HG02885 (cell line): ENCODE data around the gene F11.
"Not testable (repeated sequence)": the region's sequence is repeated elsewhere in the genome, so short reads cannot be mapped to it uniquely, and the experiment has no call there.

Source experiments
- ATAC-seq: cut with Tn5 transposase; IDR thresholded peaks from one replicate; pipeline ENCODE4 v1.9.1; 2021; ENCODE audit warnings: mild to moderate bottlenecking; ENCODE audit not compliant: unreplicated experiment, poor library complexity

The F11 gene

GRCh38 chr4:186249785-186250754 is 15.9 kb upstream of the F11 start:
- no peak for ATAC-seq

GRCh38 chr4:186250760-186251159 is 15.2 kb upstream of the F11 start:
- ATAC-seq = no peak

DNA sequence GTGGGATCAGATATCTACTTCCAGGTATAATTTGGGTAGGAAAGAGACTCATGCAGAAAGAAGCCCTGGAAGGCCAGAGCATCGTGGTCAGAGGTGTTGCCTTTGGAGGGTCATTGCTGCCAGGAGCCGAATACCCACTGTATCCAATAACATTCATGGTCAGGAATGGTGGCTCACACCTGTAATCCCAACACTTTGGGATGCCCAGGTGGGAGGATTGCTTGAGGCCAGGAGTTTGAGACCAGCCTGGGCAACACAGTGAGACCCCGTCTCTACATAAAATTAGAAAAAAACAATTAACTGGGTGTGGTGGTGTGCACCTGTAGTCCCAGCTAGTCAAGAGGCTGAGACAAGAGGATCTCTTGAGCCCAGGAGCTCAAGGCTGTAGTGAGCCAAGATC is 10.9 kb upstream of the F11 start:
- ATAC-seq = no peak

DNA sequence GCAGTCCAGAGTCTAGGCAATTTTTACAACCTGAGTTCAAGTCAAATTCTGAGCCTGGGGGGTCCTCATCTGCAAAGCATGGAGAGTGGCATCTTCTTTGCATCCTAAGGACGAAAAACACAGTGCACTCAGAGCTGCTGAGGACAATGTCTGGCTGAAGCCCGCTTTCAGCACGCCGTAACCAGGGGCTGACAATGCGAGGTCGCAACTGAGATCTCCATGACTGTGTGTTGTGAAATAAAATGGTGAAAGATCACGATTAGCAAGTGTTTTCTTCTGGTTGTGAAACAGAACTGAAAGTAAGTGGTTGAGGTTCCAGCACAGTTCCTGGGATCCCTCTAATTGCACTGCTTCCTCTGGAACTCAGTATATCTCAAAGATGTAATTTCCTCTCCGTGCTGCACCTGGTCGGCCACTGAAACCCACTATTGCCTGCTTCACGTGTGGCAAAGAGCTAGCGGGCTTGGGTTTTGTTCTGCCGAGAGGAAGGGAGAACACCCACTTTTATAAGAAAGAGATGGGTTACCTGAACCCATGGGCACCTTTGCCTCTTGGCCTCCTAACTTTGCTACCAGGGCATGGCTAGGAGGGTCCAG is 7.7 kb upstream of the F11 start:
- ATAC-seq = no peak

DNA sequence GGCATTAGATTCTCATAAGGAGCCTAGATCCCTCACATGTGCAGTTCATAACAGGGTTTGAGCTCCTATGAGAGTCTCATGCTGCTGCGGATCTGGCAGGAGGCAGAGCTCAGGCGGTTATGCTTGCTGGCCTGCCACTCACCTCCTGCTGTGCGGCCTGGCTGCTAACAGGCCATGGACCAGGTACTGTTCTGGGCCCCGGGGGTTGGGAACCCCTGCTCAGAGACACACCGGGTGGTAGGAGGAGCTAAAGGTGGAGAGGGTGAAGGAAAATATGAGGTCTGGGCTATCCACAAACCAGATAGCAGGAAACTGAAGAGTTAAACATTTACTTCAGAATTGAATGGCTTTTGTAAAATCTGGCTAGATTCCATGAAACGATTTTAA is 5.9 kb upstream of the F11 start:
- ATAC-seq = no peak

DNA sequence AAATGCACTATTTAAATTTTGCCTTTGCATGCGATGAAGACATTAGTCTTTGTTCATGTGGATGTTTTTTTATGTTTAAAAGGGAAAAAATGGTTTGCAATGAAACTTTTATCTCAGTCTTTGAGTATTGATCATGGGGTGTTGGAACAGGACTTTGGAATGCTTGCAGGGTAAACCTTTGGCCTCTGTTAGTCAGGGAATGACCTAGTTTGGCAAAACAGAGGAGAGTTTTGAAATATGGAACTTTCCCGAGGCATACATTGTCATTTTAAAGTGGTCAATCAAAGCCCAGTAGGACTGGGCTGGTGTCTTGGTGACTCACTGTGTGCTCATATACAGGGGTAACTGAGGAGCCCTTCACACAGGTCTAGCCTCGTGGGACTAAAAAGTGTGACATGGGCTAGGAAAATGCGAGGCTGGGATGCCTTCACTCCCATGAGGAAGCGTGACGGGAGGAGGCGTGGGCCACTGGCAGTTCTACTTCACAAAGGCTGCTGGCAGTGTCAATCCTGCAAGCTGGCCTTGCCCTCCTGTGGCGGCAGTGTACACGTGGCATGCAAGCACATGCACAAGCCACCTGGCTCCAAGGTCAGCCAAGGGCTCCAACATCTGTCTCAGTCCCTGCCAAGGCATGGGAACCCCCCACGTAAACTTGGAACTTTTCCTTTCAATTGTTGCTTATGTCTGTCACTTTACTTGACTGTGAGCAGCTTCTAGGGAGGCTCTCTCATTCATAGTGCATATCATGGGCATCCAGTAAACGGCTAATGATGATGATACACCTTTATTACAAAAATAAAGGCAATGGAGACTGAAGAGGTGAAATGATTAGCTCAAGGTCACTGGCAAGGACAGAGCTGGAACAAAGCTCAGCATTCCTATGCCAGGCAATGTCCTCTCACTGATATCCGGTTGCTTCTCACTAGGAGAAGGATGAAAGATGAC is 5.2 kb upstream of the F11 start:
- no peak for ATAC-seq

- no peak for ATAC-seq
These were observed 1.3 kb upstream of the F11 start for GRCh38 chr4:186264660-186265059.

DNA sequence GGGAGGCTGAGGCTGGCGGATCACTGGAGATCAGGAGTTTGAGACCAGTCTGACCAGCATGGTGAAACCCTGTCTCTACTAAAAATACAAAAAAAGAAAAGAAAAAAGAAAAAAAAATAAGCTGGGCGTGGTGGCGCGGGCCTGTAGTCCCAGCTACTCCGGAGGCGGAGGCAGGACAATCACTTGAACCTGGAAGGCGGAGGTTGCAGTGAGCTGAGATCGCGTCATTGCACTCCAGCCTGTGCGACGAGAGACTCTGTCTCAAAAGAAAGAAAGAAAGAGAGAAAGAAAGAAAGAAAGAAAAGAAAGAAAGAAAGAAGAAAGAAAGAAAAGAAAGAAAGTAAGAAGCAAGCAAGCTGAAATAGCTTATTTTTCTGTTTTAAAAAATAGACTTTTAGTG is 739 bp upstream of the F11 start:
- ATAC-seq = not testable (repeated sequence)

DNA sequence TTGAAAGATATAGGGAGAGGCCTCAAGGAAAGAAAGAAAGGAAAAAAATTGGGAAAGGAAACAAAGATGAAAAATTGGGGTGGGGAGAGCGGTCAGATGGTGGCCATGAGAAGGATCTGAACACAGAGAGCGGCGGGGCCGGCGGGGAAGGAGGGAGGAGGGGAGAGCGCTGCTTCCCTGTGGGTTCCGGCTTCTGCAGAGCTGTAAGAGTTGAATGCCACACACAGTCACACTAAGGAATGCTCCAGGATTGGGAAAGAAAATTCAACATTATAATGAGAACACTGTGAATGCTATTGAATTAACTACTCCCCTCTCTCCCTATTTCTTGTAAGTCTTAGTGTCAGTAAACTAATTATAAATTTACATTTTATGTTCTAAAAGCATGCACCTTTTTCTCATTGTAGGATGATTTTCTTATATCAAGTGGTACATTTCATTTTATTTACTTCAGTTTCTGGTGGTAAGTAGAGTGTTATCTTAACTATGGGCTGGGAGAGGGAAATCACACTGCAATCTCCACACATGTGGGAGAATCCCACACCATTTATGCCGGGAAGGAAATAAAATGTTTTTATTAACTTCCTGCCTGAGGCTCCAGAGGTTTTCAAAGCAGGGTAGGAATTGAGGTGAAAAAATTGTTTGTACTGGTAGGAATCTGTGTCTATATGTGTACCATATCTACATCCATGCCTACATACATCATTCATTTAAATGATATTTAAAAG is 904 bp downstream of the F11 start:
- ATAC-seq = no peak

DNA sequence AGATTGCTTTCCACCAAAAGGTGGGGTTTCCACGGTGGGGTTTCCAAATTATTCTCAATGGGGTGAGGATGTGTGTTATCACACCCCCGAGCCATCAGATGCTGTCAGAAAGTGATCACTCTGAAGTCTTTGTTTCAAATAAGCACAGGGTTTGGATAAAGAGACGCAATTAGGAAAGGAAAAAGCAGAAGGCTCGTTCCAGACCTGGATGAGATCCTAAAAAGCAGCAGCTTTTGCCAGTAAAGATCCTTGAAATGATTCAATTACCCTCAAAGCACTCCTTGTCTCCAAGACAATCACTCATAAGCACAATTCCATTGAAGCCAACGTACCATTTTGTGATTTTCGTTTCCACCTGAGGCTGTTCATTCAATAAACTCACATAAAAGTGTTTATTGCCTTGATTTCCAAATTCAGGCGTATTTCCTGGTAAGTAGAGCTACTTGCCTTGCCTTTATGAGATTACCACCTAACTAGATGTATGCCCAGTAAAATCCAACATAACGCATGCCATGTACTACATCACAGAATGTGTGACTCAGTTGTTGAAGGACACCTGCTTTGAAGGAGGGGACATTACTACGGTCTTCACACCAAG is 5.2 kb downstream of the F11 start:
- ATAC-seq = no peak

DNA sequence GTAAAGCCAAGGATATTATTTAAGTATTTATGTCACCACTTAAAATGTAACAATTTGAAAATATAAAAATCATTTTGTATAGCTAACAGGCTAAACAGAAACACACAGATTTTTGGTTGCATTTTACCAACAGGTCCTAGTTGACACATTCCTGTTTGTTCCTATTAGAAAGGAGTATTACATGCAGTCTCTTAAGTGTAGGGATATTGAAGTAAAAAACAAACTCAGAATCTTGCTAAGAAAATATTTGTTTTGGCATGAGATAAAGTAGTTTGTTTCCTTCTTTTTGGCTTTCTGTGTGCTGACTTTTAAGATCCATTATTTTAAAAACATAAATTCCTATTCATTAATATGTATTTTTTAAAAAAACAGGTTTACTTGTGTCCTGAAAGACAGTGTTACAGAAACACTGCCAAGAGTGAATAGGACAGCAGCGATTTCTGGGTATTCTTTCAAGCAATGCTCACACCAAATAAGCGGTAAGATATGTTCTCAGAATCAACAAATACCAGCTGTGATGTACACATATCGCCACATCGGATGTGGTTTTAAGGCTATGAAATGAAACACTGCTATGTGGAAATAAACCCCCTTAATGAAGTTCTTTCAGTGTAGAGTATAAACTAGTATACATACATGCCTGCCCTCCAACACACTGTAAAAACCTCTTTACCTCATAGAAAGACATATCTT is 6.9 kb downstream of the F11 start:
- no peak for ATAC-seq

- not testable (repeated sequence) for ATAC-seq
These were observed 7.4 kb downstream of the F11 start for GRCh38 chr4:186273392-186273789.

GRCh38 chr4:186283311-186283710 is 17.3 kb downstream of the F11 start:
- ATAC-seq = no peak

DNA sequence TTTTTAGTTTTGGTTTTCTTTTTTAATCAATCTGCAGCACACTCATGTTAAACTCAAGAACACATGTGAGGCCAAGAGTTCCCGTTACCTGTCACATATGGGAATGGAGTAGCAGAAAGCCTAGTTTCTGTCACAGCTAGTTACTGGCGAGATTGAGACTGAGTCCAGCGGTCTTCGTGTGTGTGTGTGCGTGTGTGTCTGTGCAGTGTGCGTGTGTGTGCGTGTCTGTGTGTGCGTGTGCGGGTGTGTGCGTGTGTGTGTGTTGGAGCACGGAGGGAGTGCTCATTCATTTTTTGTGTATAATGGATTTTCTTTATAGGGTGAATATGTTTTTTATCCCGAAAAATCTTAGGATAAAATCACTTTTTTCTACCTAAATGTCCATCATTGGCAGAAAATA is 19.2 kb downstream of the F11 start:
- no peak for ATAC-seq

DNA sequence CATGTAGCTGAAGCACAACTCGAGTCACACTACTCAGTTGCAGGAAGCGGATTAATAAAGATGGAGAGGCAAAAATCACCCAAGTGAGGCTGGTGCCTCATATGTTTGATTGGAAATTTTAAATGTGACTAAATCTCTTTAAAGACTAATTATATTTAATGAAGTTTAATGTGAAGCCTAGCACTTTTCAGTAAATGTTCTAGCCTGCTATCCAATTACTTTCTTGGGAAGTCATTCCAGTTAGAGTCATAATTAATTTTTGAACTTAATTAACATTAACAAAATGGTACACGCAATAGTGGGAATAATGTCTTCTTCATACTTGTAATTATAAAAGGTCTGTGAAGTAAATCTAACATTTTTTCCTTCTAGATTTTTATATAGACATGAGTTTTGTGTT is 20.6 kb downstream of the F11 start:
- ATAC-seq = no peak

DNA sequence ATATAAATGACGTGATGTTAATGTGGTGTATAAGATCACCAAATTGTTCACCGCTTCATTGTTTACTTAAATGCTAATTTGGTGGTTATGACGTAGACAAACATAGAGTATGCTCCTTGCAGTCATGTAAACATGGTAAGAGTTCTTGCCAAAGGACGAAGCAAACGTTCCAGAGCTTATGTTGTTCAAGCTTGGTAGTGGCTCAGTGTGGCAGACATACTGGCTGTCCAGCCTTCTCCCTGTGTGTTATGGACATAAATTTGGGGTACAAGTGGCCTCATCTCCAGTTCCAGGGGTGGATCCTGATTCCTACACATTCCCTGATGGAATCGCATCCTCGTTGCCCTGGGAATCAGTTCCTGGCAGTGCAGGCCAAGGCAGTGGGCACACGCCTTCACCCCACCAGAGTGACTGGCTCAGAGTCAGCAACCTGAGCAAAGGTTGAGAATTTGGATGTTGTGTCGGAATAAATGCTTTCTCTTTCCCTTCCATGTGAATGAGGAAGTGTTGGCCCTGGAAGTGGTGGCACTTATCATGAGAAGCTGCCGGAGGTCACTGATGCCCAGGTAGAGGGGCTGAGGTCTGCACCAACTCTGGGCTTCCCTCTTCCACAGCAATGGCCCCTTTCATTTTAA is 25.4 kb downstream of the F11 start:
- no peak for ATAC-seq

DNA sequence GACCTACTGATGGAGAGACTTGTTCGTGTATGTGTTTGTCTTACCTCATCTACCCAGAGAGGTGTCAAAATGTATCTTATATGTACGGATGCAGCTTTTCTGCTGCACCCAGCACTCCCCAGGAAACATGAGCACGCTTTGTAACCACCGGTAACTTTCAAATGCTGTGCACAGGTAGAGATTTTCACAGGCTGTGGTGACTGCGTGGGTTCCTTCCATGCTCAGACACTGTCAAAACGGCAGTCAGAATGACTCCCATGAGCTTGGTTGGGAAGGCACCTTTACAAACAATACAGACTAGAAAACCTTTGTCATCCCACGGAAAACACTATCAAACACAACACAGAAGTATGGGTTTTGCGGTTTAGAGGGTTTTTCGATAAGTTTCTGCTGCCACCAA is 28.2 kb downstream of the F11 start:
- no peak for ATAC-seq

DNA sequence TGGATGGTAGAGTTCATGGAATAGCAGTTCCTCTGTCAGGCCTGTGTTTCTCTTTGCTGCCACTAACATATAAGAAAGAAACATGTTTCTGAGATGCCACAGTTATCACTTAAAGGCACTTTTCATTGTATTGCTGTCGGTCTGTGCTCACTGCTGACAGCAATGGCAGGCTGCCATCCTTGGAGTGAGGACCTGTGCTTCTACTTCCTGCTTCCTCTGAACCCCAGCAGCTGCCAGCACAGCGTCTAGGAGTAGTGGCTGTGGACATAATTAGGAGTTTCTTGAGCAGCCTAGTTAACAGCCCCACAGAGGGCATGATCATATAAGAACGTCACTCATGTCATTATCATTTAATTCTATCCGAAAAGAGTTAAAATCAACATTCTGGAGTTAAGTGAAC is 30.5 kb downstream of the F11 start:
- no peak for ATAC-seq
